ENCODE measurements around the gene ADGRG3.

DNA sequence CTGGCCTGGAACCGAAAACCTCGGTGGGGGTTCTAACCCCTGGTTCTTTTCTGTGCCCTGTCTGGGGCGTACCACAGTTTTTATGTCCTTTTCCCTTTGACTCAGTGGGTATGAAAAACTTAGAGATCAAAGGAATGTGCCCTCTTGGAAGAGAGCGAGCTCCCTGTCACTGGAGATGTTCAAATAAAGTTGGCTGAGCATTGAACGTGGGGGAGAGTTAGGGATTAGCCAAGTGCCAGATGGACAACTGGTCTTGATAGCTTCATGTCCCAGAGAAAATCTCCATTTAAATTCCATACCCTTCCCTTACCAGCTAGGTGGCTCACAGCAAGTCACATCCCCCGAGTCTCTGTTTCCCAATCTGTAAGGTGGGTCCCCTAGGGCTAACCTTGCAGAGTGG lies 30.1 kb upstream of the ADGRG3 start:
- TF ChIP-seq, protein P1, sequence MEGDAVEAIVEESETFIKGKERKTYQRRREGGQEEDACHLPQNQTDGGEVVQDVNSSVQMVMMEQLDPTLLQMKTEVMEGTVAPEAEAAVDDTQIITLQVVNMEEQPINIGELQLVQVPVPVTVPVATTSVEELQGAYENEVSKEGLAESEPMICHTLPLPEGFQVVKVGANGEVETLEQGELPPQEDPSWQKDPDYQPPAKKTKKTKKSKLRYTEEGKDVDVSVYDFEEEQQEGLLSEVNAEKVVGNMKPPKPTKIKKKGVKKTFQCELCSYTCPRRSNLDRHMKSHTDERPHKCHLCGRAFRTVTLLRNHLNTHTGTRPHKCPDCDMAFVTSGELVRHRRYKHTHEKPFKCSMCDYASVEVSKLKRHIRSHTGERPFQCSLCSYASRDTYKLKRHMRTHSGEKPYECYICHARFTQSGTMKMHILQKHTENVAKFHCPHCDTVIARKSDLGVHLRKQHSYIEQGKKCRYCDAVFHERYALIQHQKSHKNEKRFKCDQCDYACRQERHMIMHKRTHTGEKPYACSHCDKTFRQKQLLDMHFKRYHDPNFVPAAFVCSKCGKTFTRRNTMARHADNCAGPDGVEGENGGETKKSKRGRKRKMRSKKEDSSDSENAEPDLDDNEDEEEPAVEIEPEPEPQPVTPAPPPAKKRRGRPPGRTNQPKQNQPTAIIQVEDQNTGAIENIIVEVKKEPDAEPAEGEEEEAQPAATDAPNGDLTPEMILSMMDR (IDR thresholded peaks at IDR 0.05; ENCODE audit: borderline replicate concordance, extremely low read depth, low read length, poor library complexity, severe bottlenecking): no peak
- TF ChIP-seq EZH2 (IDR thresholded peaks at IDR 0.05; ENCODE audit: borderline replicate concordance, low read depth, low read length, severe bottlenecking): no peak
